CD4-positive, alpha-beta T cell treated with Interleukin-17A for 1 hour (primary cell): Measurements from ENCODE around the gene CHMP2A.
"Not testable (repeated sequence)": the region's sequence is repeated elsewhere in the genome, so short reads cannot be mapped to it uniquely, and the experiment has no call there.

Experiments used
- DNase-seq: peaks from one replicate; pipeline ENCODE4 v3.0.0-alpha.2; 2020

Gene CHMP2A

DNA sequence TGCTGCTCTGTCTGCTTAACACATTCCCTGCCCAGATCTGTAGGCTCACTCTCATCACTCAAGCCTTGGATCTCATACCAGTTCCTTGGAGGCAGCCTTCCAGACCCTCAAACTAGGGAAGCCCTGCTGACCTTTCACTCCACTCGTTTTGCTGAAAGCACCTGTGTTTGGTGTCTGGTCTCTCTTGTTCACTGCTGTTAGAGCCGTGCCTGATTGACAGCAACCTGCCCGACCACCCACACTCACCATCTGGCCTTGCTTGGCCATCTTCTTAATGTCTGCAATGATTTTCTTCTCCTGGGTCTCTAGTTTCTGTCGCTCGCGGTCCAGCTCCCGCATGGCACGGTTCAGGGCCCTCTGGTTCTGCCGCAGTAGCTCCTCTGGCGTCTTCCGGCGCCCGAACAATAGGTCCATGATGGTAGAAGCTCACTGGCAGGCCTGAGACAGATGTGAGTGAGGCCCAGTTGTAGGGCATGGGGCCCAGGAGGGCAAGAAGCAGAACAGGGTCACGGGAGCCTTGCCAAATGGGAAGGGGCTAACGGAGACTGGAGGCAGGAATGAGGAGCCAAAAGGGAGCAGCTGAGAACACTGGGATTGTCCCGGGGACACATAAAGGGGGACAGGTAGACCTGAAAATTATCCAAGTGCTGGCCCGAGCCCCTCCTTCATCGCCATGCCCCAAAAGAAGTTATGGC, 959 bp downstream of the CHMP2A start:
- DNase-seq: no peak

DNA sequence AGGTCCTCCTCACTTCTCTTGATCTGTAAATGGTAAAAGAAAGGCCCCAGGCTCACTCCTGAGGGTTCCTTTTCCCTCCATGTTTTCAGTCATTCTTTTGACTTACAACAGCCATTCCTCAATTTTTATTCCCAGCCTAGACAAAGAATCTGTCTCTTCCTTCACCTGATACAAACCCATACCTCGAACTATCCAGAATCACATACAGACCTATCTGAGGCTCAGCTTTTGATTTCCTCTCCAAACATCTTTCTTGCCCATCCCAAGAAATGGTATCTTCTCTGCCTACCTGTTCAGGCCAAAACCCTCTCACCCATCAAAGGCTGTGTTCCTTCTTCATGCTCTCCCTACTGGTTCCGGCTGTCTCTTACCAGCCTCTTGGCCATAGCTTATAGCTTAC, 2.2 kb downstream of the CHMP2A start:
- DNase-seq: no peak

DNA sequence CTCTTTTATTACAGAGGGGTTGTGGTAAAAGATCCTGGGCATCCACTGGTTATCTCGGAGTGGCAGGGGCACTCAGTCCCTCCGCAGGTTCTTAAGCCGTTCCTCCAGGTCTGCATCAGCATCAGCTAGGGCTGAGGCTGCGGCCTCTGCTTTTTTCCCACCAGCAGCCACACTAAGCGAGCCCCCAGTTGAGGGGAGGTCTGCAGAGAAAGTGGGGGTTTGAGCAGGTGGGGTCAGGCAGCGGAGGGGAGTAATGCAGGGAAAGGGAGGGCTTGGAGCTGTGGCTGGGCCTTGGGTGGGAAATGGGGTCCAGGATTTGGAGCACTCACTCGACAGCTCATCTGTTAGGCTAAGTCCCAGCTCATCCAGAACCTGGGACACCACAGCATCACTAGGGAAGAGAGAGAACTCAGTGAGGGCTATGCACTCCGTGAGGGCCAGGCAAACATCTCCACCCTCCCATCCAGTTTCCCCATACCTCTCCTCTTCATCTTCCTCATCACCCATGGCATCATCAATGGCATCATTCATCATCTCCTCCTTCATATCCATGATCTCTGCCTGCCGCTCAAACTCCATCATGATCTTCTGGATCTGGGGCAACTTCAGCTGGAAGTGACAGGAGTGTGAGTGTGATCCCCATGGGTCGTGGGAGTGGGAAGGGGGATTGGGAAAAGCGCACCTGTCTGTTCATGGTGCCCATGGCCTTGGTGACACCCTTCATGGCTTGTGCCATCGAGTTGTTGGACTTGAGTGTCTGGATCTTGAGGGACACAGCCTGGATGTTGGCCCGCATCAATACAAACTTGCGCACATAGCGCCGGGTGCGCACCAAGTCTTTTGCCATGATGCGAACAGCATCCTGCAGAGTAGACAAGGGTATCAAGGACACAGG, 3.1 kb downstream of the CHMP2A start:
- DNase-seq: no peak

DNA sequence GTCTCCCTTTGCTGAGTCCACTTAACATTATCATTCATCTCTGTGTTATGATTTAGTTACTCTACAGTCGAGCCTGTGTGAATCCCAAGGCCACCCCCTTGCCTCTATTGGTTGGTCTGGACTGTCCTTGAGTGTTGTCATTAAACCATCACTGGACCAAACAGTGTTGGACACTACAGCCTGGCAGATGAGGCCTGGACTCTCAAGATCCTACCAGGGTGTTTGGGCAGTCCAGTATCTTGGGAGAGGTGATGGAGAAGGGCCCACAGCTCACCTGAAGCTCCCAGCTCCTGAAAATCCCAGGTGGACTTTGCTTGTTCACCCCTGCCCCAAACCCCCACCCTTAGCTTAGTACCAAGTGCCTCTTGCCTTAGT, 3.8 kb downstream of the CHMP2A start:
- DNase-seq: no peak

DNA sequence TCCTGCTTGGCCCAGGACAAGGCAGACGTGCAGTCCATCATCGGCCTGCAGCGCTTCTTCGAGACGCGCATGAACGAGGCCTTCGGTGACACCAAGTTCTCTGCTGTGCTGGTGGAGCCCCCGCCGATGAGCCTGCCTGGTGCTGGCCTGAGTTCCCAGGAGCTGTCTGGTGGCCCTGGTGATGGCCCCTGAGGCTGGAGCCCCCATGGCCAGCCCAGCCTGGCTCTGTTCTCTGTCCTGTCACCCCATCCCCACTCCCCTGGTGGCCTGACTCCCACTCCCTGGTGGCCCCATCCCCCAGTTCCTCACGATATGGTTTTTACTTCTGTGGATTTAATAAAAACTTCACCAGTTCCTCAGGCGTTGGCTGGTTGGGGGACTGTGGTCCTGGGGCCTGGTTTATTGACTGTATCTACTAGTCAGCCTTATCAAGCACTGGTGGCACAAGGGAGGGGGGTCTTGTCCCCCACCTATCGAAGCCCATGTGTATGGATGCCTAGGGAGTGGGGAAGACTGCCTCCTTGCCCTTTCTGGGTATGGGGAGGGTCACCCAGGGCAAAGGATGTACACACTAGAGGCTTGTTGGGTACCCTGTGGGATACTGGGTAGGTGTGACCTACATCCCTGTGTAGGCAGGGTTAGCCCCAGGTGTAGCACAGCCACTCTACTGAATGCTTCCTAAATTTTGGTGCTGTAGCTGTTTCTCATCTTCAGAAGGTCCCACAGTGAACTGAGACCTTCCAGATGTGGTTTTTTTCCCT, 4.4 kb downstream of the CHMP2A start:
- no peak for DNase-seq

DNA sequence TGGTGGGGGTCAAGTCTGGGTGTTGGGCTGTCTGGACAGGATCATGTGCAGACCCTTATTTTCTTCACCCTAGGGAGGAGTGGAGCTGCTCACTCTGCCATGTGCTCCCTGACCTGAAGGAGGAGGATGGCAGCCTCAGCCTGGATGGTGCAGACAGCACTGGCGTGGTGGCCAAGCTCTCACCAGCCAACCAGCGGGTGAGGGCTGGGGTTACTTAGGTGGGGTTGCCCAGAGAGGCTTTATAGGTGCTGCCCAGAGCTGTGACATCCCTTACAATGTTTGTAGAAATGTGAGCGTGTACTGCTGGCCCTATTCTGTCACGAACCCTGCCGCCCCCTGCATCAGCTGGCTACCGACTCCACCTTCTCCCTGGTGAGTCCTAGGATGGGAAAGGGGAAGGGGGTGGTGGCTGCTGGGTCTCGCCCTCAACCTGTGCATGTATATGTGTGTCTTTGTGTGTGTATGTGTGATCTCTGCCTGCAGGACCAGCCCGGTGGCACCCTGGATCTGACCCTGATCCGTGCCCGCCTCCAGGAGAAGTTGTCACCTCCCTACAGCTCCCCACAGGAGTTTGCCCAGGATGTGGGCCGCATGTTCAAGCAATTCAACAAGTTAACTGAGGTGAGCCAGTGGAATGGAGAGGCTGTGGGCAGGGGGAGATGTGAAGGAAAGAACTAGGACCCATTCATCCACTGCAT, 5.1 kb downstream of the CHMP2A start:
- no peak for DNase-seq

DNA sequence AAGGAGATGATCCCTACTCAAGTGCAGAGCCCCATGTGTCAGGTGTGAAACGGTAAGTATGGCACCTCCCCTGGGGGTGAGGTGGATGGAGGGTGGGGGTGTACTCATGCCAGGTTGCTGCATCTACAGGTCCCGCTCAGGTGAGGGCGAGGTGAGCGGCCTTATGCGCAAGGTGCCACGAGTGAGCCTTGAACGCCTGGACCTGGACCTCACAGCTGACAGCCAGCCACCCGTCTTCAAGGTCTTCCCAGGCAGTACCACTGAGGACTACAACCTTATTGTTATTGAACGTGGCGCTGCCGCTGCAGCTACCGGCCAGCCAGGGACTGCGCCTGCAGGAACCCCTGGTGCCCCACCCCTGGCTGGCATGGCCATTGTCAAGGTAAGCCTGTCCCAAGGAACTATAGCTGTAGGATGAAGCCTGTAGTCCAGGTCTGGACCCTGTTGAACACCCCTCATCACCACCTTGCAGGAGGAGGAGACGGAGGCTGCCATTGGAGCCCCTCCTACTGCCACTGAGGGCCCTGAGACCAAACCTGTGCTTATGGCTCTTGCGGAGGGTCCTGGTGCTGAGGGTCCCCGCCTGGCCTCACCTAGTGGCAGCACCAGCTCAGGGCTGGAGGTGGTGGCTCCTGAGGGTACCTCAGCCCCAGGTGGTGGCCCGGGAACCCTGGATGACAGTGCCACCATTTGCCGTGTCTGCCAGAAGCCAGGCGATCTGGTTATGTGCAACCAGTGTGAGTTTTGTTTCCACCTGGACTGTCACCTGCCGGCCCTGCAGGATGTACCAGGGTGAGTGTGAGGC, 5.8 kb downstream of the CHMP2A start:
- no peak for DNase-seq

DNA sequence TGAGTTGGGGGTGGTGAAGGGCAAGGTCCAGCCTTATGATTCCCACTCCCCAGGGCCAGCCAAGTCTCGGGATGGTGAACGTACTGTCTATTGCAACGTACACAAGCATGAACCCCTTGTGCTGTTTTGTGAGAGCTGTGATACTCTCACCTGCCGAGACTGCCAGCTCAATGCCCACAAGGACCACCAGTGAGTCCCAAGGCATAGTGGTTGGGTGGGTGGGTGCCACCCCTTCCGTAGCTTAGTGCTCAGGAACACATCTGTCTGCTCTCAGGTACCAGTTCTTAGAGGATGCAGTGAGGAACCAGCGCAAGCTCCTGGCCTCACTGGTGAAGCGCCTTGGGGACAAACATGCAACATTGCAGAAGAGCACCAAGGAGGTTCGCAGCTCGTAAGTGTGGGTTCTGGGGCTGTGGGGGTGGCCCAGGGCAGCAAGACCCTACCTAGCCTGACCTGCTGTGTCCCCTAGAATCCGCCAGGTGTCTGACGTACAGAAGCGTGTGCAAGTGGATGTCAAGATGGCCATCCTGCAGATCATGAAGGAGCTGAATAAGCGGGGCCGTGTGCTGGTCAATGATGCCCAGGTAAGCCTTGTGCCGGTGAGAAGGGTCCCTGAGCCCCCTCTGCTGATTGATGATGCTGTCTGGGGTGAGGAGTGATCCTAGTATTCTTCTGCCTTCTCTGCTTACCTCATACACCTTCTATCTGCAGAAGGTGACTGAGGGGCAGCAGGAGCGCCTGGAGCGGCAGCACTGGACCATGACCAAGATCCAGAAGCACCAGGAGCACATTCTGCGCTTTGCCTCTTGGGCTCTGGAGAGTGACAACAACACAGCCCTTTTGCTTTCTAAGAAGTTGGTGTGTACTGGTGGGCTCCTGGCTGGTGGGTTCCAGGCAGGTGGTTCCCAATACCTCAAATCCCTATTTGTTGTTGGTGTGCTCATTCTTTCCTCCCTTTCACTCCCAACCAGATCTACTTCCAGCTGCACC, 7.3 kb downstream of the CHMP2A start:
- no peak for DNase-seq

DNA sequence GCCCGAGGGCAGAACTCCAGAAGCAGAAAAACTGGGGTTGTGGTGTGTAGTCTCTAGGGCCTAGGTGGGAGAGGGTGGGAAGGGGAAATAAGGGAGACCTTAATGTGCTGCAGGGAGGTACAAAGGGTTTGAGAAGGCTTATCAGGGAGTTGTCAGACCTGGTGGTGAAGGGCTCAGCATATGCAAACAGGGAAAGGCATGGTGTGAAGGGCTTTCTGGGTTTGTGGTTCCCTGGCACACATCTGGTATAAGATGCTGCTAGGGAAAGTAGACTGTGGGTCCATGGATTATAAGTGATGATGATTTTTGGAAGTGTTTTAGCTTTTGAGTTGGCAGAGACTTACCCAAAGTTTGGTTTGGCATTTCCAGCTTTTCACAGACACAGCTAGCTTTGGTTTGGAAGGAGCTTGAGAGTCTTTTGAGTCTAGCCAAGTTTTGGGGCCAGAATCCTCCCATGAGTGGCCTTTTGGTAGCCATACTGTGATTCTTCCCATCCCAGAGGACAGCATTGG, 8.8 kb downstream of the CHMP2A start:
- DNase-seq: no peak

DNA sequence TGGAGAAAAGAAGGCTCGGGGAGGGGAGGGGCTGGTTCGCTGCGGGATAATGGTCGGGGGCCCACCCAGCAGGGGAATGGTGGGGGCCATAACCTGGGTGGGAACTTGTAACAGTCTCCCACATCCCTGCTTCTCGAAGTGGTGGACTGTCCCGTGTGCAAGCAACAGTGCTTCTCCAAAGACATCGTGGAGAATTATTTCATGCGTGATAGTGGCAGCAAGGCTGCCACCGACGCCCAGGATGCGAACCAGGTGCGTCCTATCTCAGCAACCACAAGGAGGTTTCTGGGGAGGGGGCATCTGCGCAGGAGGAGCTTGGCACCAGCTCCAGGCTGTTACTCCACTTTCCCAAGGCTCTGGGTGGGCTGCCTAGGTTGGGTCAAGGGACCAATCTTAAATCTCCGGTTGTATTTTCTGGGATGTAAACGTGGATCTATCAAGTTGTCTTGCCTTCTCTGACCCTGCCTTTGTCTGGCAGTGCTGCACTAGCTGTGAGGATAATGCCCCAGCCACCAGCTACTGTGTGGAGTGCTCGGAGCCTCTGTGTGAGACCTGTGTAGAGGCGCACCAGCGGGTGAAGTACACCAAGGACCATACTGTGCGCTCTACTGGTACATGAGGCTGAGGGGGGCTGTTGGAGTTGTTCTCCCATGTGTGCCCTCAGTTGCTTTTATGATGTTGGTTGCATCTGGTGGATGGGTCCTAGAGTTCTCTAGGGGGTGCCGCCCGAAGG, 9.5 kb downstream of the CHMP2A start:
- DNase-seq: no peak

DNA sequence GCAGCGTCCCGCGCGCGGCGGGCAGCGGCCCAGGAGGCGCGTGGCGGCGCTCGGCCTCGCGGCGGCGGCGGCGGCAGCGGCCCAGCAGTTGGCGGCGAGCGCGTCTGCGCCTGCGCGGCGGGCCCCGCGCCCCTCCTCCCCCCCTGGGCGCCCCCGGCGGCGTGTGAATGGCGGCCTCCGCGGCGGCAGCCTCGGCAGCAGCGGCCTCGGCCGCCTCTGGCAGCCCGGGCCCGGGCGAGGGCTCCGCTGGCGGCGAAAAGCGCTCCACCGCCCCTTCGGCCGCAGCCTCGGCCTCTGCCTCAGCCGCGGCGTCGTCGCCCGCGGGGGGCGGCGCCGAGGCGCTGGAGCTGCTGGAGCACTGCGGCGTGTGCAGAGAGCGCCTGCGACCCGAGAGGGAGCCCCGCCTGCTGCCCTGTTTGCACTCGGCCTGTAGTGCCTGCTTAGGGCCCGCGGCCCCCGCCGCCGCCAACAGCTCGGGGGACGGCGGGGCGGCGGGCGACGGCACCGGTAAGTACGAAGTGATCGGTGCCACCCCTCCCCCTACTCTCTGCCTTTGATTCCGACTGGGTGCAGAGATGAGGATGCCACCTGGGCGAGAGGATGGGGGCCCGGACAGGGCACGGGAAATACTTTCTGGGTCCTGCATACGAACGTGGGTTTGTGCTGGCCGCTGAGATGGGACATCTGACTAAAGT, 10.2 kb downstream of the CHMP2A start:
- DNase-seq: no peak

DNA sequence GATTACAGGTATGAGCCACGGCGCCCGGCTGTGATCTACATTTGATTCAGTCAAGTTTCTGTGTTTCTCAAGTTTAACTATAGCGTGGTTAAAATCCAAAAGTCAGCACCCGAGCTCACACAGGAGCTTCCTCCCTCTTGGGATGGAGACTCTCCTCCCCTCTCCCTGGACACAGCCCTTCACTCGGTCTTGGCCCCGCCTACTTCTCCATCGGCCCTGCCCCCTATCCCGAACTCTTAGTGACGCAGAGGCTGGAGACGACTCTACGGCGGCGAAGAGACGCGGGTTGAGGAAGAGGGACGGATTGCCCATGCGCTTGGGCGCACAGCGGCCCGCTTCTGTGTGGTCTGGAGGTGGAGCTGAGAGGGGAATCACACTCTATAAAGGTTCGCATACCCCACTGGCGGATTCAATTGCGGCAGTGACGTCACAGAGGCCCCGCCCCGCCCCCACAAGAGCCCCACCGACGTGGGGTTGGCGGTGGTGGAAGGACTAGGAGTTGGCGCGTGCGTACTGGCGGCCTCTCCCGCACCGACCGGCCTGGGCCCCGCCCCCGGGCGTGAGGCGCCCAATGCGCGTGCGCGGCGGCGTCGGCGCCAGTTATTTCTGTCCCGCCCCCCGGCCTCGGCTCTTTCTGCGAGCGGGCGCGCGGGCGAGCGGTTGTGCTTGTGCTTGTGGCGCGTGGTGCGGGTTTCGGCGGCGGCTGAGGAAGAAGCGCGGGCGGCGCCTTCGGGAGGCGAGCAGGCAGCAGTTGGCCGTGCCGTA, 10.9 kb downstream of the CHMP2A start, which contains the start of gene TRIM28:
Gene TRIM28, plus strand, starts transcription at position 239 of the 765 bp plus-strand sequence. CDS start 694 bp downstream, outside the sequence.
- DNase-seq: peak; percentile 100

DNA sequence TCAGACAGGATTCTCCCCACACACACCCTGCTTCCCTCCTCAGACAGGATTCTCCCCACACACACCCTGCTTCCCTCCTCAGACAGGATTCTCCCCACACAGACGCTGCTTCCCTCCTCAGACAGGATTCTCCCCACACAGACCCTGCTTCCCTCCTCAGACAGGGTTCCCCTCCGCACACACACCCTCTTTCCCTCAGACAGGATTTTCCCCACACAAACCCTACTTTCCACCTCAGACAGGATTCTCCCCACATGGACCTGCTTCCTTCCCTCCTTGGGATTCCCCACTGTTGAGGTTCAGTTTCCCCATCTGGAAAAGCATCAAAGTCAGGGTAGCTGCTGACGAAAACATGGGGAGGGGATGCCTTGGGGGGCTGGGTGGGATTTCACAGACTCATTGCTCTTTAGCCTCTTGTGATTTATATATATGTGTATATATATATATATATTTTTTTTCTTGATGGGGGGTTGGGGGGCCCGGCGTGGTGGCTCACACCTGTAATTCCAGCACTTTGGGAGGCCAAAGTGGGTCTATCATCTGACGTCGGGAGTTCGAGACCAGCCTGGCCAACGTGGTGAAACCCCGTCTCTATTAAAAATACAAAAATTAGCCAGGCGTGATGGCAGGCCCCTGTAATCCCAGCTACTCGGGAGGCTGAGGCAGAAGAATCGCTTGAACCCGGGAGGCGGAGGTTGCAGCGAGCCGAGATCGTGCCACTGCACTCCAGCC, 12.1 kb downstream of the CHMP2A start:
- DNase-seq: not testable (repeated sequence)

DNA sequence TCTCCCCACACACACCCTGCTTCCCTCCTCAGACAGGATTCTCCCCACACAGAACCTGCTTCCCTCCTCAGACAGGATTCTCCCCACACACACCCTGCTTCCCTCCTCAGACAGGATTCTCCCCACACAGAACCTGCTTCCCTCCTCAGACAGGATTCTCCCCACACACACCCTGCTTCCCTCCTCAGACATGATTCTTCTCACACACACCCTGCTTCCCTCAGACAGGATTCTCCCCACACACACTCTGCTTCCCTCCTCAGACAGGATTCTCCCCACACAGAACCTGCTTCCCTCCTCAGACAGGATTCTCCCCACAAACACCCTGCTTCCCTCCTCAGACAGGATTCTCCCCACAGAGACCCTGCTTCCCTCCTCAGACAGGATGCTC, 15.7 kb downstream of the CHMP2A start:
- DNase-seq: not testable (repeated sequence)

DNA sequence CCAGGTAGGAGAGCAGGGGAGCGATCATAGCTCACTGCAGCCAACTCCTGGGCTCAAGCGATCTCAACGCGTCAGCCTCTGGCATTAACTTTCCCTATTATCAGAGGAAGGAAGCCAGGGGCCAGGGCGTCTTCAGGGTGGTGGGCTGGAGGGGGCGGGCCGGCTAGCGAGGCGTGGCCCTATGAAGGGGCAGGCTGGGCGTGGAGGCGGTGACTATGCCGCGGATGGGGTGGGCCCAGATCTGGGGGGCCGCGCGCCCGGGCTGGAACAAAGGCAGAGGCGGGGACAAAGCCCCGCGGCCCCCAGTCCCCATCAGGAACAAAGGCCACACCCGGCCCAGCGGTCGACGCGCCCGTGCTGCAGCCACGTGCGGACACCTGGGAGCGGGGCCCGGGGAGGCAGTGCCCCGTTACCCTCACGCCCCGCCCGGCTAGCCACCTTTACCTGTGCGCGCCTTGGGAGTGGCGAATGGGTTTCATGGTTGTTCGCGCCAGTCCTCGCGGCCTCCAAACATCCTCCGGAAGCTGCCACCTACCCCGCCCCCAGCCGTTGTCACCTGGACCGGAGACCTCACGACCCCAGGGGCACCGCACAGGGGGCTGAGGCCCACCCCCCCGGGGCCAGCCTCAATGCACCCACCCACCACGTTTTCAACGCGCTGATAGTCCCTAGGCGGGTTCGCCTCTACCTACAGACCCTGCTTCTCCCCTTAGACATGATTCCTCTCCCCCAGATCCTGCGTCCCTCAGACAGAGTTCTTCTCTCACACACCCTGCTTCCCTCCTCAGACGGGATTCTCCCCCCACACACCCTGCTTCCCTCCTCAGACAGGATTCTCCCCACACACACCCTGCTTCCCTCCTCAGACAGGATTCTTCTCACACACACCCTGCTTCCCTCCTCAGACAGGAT, 16.4 kb downstream of the CHMP2A start:
- DNase-seq: peak; percentile 56
